ENCODE measurements around the gene MORN4. TPM values are rescaled to one million over a fixed set of nuclear protein-coding genes. Genes with fewer than 3 reads are reported as not detected.

MORN4 gene
- total and polyA plus RNA-seq, 9 of the 15 experiments (the other 6 are each of a cell fraction or from before 2014, with no cell fraction given) = 8.3 to 23.9 (median 11.7) TPM

- TF ChIP-seq THRB (CRISPR knock-in tag; conservative IDR thresholded peaks at IDR 0.05) (no peak), BDP1 (IDR thresholded peaks at IDR 0.05; ENCODE audit: insufficient read depth, insufficient read length) (no peak), GABPA (tag; conservative IDR thresholded peaks at IDR 0.05; ENCODE audit: low read depth) (no peak), FOXK2 (conservative IDR thresholded peaks at IDR 0.05 in 1 of 2, IDR thresholded peaks at IDR 0.05 in 1 of 2; ENCODE audit: low read depth in 2 of 2) (no peak; a peak in 2 of 4 replicates), CEBPZ (IDR thresholded peaks at IDR 0.05; ENCODE audit: borderline replicate concordance, low read depth, low read length) (no peak), ZNF124 (CRISPR knock-in tag; IDR thresholded peaks at IDR 0.05) (no peak), ZNF511 (CRISPR knock-in tag; IDR thresholded peaks at IDR 0.05) (no peak), ZNF212 (CRISPR knock-in tag; IDR thresholded peaks at IDR 0.05) (no peak), NFIX (CRISPR knock-in tag; IDR thresholded peaks at IDR 0.05; ENCODE audit: low read depth) (no peak), NEUROD1 (IDR thresholded peaks at IDR 0.05; ENCODE audit: borderline replicate concordance, low read depth, low read length, partially characterized antibody) (peak; percentile 33), POLR2AphosphoS2 (IDR thresholded peaks at IDR 0.05; ENCODE audit: low read length) (no peak), NCOR1 (IDR thresholded peaks at IDR 0.05) (peak; percentile 63), RFX1 (IDR thresholded peaks at IDR 0.05) (no peak), MITF (IDR thresholded peaks at IDR 0.05) (peak; percentile 90), SAFB (IDR thresholded peaks at IDR 0.05; ENCODE audit: borderline replicate concordance, low read depth, low read length) (no peak), MEF2A (IDR thresholded peaks at IDR 0.05; ENCODE audit: control insufficient read depth, low read depth, low read length) (no peak), SMARCA5 (IDR thresholded peaks at IDR 0.05) (no peak), STAT5A (IDR thresholded peaks at IDR 0.05; ENCODE audit: borderline replicate concordance, low read length) (peak; percentile 26; the same call in 1 of the 2 replicates), TBP (optimal IDR thresholded peaks at IDR 0.05; ENCODE audit: low read depth, low read length) (no peak), NR2F6 (CRISPR knock-in tag; IDR thresholded peaks at IDR 0.05) (no peak), ZNF408 (CRISPR knock-in tag; IDR thresholded peaks at IDR 0.05; ENCODE audit: low read depth) (no peak), GATAD2A (IDR thresholded peaks at IDR 0.05) (no peak), HIVEP1 (CRISPR knock-in tag; IDR thresholded peaks at IDR 0.05) (no peak)
Measured at GRCh38 chr10:97648562-97649404, 15.5 kb upstream of the MORN4 start (continued).
